HEK293 (cell line): ENCODE data around the gene BTG4.

Experiments
- CTCF ChIA-PET: fragments of 350-600 bp; formaldehyde crosslinking; extraction: SDS; loops from one replicate; lab custom pipeline; 2021; ENCODE audit warnings: antibody characterized with exemption; lab: Yijun Ruan, JAX
- POLR2A ChIA-PET: fragments of 300-600 bp; formaldehyde crosslinking; extraction: SDS; loops from one replicate; lab custom pipeline; 2020; ENCODE audit warnings: antibody characterized with exemption, inconsistent platforms; lab: Yijun Ruan, JAX
- H3K27ac ChIP-seq: fragments of 200-500 bp; sonication (Bioruptor generic); 2 replicates; pipeline ENCODE4 v1.5.1; 2014; ENCODE audit warnings: low read depth, low read length, control low read depth, inconsistent platforms; ENCODE audit errors: extremely low read depth
- H3K36me3 ChIP-seq, 2 experiments: fragments of 200-500 bp in 1 of 2; sonication (Bioruptor generic) in 1 of 2; 1 replicate in 1 of 2; 2 replicates in 1 of 2; pipeline ENCODE4 v1.5.1; 2014 to 2017; ENCODE audit warnings: inconsistent platforms in 2 of 2, low read length in 2 of 2; ENCODE audit not compliant: control insufficient read depth in 2 of 2, insufficient read depth in 1 of 2
- H3K4me1 ChIP-seq: fragments of 200-500 bp; sonication (Bioruptor generic); 2 replicates; pipeline ENCODE4 v1.5.1; 2014; ENCODE audit warnings: mild to moderate bottlenecking, low read length, inconsistent platforms; ENCODE audit not compliant: control insufficient read depth, insufficient read depth
- H3K4me3 ChIP-seq: 2 replicates; pipeline ENCODE4 v1.5.1; 2011; ENCODE audit warnings: low read depth, mild to moderate bottlenecking, control low read depth, low read length, moderate library complexity
- H3K9me3 ChIP-seq: fragments of 200-500 bp; sonication (Bioruptor generic); 2 replicates; pipeline ENCODE4 v1.5.1; 2014; ENCODE audit warnings: low read depth, low read length, inconsistent platforms; ENCODE audit not compliant: control insufficient read depth, insufficient read depth
- GLIS1 ChIP-seq: fragments of 450-650 bp; formaldehyde crosslinking; IDR thresholded peaks from 2 replicates; pipeline ENCODE4 v1.5.1; 2016; ENCODE audit warnings: missing biosample characterization, missing genetic modification characterization
- HOXA7 ChIP-seq: sonication (generic); formaldehyde crosslinking; IDR thresholded peaks from 2 replicates; pipeline ENCODE4 v1.8.1; 2022; ENCODE audit warnings: missing genetic modification reagents, borderline replicate concordance
- KLF10 ChIP-seq: fragments of 450-650 bp; IDR thresholded peaks from 2 replicates; pipeline ENCODE4 v1.5.1; 2018; ENCODE audit warnings: missing biosample characterization, mild to moderate bottlenecking, missing genetic modification characterization
- KLF9 ChIP-seq: fragments of 450-650 bp; formaldehyde crosslinking; IDR thresholded peaks from 2 replicates; pipeline ENCODE4 v1.5.1; 2016; ENCODE audit warnings: missing biosample characterization, missing genetic modification characterization, low read depth
- MEIS1 ChIP-seq: sonication (generic); formaldehyde crosslinking; IDR thresholded peaks from 2 replicates; pipeline ENCODE4 v1.8.1; 2022; ENCODE audit warnings: missing genetic modification reagents, mild to moderate bottlenecking, borderline replicate concordance
- PATZ1 ChIP-seq: fragments of 450-650 bp; formaldehyde crosslinking; IDR thresholded peaks from 2 replicates; pipeline ENCODE4 v1.5.1; 2016; ENCODE audit warnings: missing biosample characterization, missing genetic modification characterization
- REPIN1 ChIP-seq: fragments of 450-650 bp; formaldehyde crosslinking; IDR thresholded peaks from 2 replicates; pipeline ENCODE4 v1.5.1; 2017; ENCODE audit warnings: missing biosample characterization, missing genetic modification characterization, low read depth
- YY2 ChIP-seq: fragments of 450-650 bp; formaldehyde crosslinking; IDR thresholded peaks from 2 replicates; pipeline ENCODE4 v1.5.1; 2016; ENCODE audit warnings: missing biosample characterization, missing genetic modification characterization
- ZBTB8A ChIP-seq: fragments of 450-650 bp; formaldehyde crosslinking; IDR thresholded peaks from 2 replicates; pipeline ENCODE4 v1.5.1; 2016; ENCODE audit warnings: missing biosample characterization, missing genetic modification characterization
- ZFP3 ChIP-seq: fragments of 450-650 bp; formaldehyde crosslinking; IDR thresholded peaks from 2 replicates; pipeline ENCODE4 v1.5.1; 2016; ENCODE audit warnings: low read depth, missing biosample characterization, missing genetic modification characterization
- ZFP69B ChIP-seq: fragments of 450-650 bp; formaldehyde crosslinking; IDR thresholded peaks from 2 replicates; pipeline ENCODE4 v1.5.1; 2016; ENCODE audit warnings: missing biosample characterization, missing genetic modification characterization
- ZNF121 ChIP-seq: fragments of 450-650 bp; formaldehyde crosslinking; IDR thresholded peaks from 2 replicates; pipeline ENCODE4 v1.5.1; 2016; ENCODE audit warnings: missing biosample characterization, missing genetic modification characterization
- ZNF138 ChIP-seq: fragments of 450-650 bp; formaldehyde crosslinking; IDR thresholded peaks from 2 replicates; pipeline ENCODE4 v1.5.1; 2016; ENCODE audit warnings: missing biosample characterization, missing genetic modification characterization, borderline replicate concordance
- ZNF146 ChIP-seq: fragments of 450-650 bp; formaldehyde crosslinking; IDR thresholded peaks from 2 replicates; pipeline ENCODE4 v1.5.1; 2016; ENCODE audit warnings: missing biosample characterization, missing genetic modification characterization
- ZNF292 ChIP-seq: fragments of 450-650 bp; formaldehyde crosslinking; IDR thresholded peaks from 2 replicates; pipeline ENCODE4 v1.5.1; 2016; ENCODE audit warnings: low read depth, missing biosample characterization, missing genetic modification characterization, borderline replicate concordance
- ZNF302 ChIP-seq: fragments of 450-650 bp; formaldehyde crosslinking; IDR thresholded peaks from 2 replicates; pipeline ENCODE4 v1.5.1; 2016; ENCODE audit warnings: missing biosample characterization, missing genetic modification characterization, low read depth
- ZNF311 ChIP-seq: fragments of 450-650 bp; formaldehyde crosslinking; IDR thresholded peaks from 2 replicates; pipeline ENCODE4 v1.5.1; 2017; ENCODE audit warnings: missing biosample characterization, missing genetic modification characterization, borderline replicate concordance
- ZNF391 ChIP-seq: fragments of 450-650 bp; formaldehyde crosslinking; IDR thresholded peaks from 2 replicates; pipeline ENCODE4 v1.5.1; 2016; ENCODE audit warnings: low read depth, missing biosample characterization, missing genetic modification characterization, borderline replicate concordance
- ZNF548 ChIP-seq: fragments of 450-650 bp; formaldehyde crosslinking; IDR thresholded peaks from 2 replicates; pipeline ENCODE4 v1.5.1; 2016; ENCODE audit warnings: missing biosample characterization, missing genetic modification characterization
- ZNF561 ChIP-seq: fragments of 450-650 bp; IDR thresholded peaks from 2 replicates; pipeline ENCODE4 v1.5.1; 2018; ENCODE audit warnings: missing biosample characterization, missing genetic modification characterization, borderline replicate concordance
- ZNF747 ChIP-seq: fragments of 450-650 bp; formaldehyde crosslinking; IDR thresholded peaks from 2 replicates; pipeline ENCODE4 v1.5.1; 2016; ENCODE audit warnings: missing biosample characterization, missing genetic modification characterization
- ZNF76 ChIP-seq: fragments of 450-650 bp; formaldehyde crosslinking; IDR thresholded peaks from 2 replicates; pipeline ENCODE4; 2016; ENCODE audit warnings: low read depth, missing biosample characterization, missing genetic modification characterization, borderline replicate concordance
- ZNF791 ChIP-seq: fragments of 450-650 bp; formaldehyde crosslinking; IDR thresholded peaks from 2 replicates; pipeline ENCODE4 v1.5.1; 2016; ENCODE audit warnings: missing biosample characterization, missing genetic modification characterization
- ZNF830 ChIP-seq: fragments of 450-650 bp; IDR thresholded peaks from 2 replicates; pipeline ENCODE4 v1.5.0; 2018; ENCODE audit warnings: missing biosample characterization, missing genetic modification characterization, low read depth, mild to moderate bottlenecking, moderate library complexity
- ZXDB ChIP-seq: fragments of 450-650 bp; formaldehyde crosslinking; IDR thresholded peaks from 2 replicates; pipeline ENCODE4 v1.5.1; 2016; ENCODE audit warnings: missing biosample characterization, missing genetic modification characterization

Gene BTG4

DNA sequence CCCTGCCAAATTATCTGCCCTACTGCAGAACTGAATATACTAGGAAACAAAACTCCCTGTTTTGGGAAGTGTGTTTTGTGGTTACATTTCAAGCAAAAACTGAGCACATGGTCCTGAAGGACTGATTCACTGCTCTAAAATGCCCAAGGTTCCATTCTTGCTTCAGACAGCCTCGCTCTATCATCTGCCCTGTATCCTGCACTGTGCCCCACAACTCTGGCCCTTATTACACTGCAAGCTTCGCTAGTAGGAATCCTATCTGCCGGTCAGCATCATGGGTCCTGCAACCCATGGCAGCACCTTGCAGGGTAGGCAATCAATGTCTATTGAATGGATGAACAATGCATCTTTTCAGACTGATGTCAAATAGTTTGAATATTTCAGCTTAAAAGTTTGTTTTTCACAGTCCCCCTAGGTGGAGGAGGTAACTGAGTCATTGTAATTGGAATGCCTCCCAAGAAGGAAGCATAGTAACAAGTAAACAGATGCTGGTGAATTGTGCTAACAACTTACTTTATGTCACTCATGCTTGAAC is 49.7 kb upstream of the BTG4 start:
- H3K4me1 ChIP-seq, result no peaks in the 10 kb centered on the region
- TF ChIP-seq YY2 (tag by site-specific recombination) (no peak), REPIN1 (tag by site-specific recombination) (no peak), KLF9 (tag by site-specific recombination) (no peak), MEIS1 (peak; percentile 46; the same call in 1 of the 2 replicates), ZNF292 (tag by site-specific recombination) (no peak), ZNF830 (tag by site-specific recombination) (no peak), ZNF146 (tag by site-specific recombination) (no peak)

GRCh38 chr11:111561306-111561705 is 49.1 kb upstream of the BTG4 start:
- Histone ChIP-seq H3K4me3 (no peak overlapping the region), H3K36me3 (peaks cover 0 to 48% of the 10 kb centered on the region in 2 experiments; a peak in 1 of 3 replicates), H3K27ac (no peak overlapping the region), H3K9me3 (no peaks in the 10 kb centered on the region), H3K4me1 (no peaks in the 10 kb centered on the region)
- ChIA-PET CTCF (interaction anchor here (0.6 to 1.2 kb wide), 5 partner anchors 106 to 283 kb away, joined by 3 to 4 read pairs (median 3); no protein-coding TSS in a partner anchor), POLR2A (no interaction called here)
- no peak for TF ChIP-seq ZNF791
- TF ChIP-seq ZNF121 (tag by site-specific recombination), result no peak
- no peak for TF ChIP-seq KLF10 (tag by site-specific recombination)
- TF ChIP-seq ZNF138 (tag by site-specific recombination), result no peak
- no peak for TF ChIP-seq MEIS1
- TF ChIP-seq ZNF391, result no peak
- TF ChIP-seq ZNF561, result no peak
- TF ChIP-seq ZNF76 (tag by site-specific recombination), result no peak
- TF ChIP-seq ZXDB, result no peak
- TF ChIP-seq GLIS1, result no peak

More for the DNA sequence above, 49.7 kb upstream of the BTG4 start:
- no peak overlapping the region for H3K4me3 ChIP-seq
- ChIA-PET CTCF (interaction anchor here (0.7 to 1.2 kb wide), 3 partner anchors 115 to 282 kb away, joined by 3 read pairs; no protein-coding TSS in a partner anchor), POLR2A (no interaction called here)
- peaks cover 0 to 42% of the 10 kb centered on the region in 2 experiments; a peak in 1 of 3 replicates for H3K36me3 ChIP-seq
- H3K9me3 ChIP-seq, result no peaks in the 10 kb centered on the region
- no peak overlapping the region for H3K27ac ChIP-seq

GRCh38 chr11:111560800-111561199 is 48.6 kb upstream of the BTG4 start:
- H3K4me3 ChIP-seq, result no peak overlapping the region
- H3K36me3 ChIP-seq, result peaks cover 0 to 53% of the 10 kb centered on the region in 2 experiments; a peak in 1 of 3 replicates
- no peaks in the 10 kb centered on the region for H3K4me1 ChIP-seq
- no peak for TF ChIP-seq ZBTB8A (tag by site-specific recombination)
- TF ChIP-seq HOXA7 (CRISPR knock-in tag), result no peak
- no peak for TF ChIP-seq GLIS1
- TF ChIP-seq ZNF311, result no peak
- TF ChIP-seq PATZ1 (tag by site-specific recombination), result no peak
- TF ChIP-seq ZNF548 (tag by site-specific recombination), result no peak
- no peak for TF ChIP-seq ZNF747 (tag by site-specific recombination)
- no peak for TF ChIP-seq ZFP69B (tag by site-specific recombination)
- no peak for TF ChIP-seq ZNF302 (tag by site-specific recombination)
- TF ChIP-seq ZFP3 (tag by site-specific recombination), result no peak
- H3K27ac ChIP-seq, result no peak overlapping the region
- ChIA-PET POLR2A (no interaction called here), CTCF (interaction anchor here (0.6 to 1.2 kb wide), 7 partner anchors 105 to 1395 kb away, joined by 3 to 4 read pairs (median 3); no protein-coding TSS in a partner anchor)
- H3K9me3 ChIP-seq, result no peaks in the 10 kb centered on the region
